ENCODE data around the gene TAL1.

GRCh38 chr1:47186267-47187185 lies 45.5 kb downstream of the TAL1 start:
- TF ChIP-seq CTCF (IDR thresholded peaks at IDR 0.05) (no peak), POLR2AphosphoS5 (IDR thresholded peaks at IDR 0.05) (no peak), POLR2A (IDR thresholded peaks at IDR 0.05) (no peak), EP300 (IDR thresholded peaks at IDR 0.05) (no peak)

Measured in upper lobe of left lung (tissue), 4 donors.